Measurements from ENCODE around the gene ORM1.
A peak's percentile ranks its signal among the peaks of the same experiment; 100 is the strongest.

Gene ORM1

GRCh38 chr9:114285166-114285867, 37.6 kb upstream of the ORM1 start:
- no peak for TF ChIP-seq CTCF (IDR thresholded peaks at IDR 0.05; ENCODE audit: low read depth, low read length)
- H3K4me3 ChIP-seq (ENCODE audit: low read depth, low read length): no peak overlapping the region
- H3K27ac ChIP-seq: no peak overlapping the region
- H3K9me3 ChIP-seq (ENCODE audit: severe bottlenecking): no peaks in the 10 kb centered on the region
- H3K27me3 ChIP-seq (ENCODE audit: insufficient read depth, low read depth, severe bottlenecking): no peaks in the 10 kb centered on the region
- peaks cover 38% of the 10 kb centered on the region for H3K36me3 ChIP-seq
- DNase-seq: peak; percentile 9

GRCh38 chr9:114286146-114286679, 36.7 kb upstream of the ORM1 start:
- DNase-seq: peak; percentile 4
- TF ChIP-seq CTCF (IDR thresholded peaks at IDR 0.05; ENCODE audit: low read depth, low read length): no peak
- H3K27ac ChIP-seq: no peak overlapping the region; the same call in 1 of the 2 replicates
- H3K9me3 ChIP-seq (ENCODE audit: severe bottlenecking): no peaks in the 10 kb centered on the region
- peaks cover 41% of the 10 kb centered on the region for H3K36me3 ChIP-seq
- no peak overlapping the region for H3K4me3 ChIP-seq (ENCODE audit: low read depth, low read length)
- no peaks in the 10 kb centered on the region for H3K27me3 ChIP-seq (ENCODE audit: insufficient read depth, low read depth, severe bottlenecking)

DNA sequence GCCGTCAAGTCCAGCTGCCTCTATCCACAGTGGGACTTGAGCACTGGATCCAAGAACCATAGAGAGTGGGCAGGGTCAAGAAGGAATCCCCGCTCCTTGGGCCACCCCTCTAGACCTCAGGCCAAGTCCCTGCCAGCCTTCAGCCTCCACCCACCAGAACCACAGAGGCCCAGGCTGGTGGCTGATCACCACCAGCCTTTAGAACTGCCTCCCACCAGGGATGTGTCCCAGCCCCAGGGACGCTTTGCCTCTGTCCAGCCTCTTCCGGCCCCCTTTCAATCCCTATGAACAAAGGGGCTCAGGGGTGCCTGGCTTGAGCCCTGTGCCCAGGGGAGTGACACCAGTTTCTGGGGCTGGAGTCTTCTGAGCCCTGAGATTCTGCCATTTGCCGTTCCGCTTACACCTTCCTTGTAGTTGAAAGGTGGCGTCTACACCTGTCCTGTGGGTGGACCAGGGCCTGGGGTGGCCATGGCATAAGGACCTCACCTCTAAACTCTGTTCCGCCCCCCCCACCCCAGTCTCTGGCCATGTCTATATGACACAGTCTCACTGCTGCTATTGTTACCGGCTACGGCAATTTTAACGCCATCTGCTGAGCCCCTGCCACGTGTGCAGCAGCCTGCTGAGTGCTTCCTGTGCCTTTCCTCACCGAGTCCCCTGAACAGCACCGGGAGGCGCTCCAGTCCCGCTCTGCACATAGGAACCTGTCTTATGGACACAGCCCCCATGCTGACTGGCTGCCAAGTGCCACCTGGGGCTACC, 35.7 kb upstream of the ORM1 start:
- peak; percentile 80 for DNase-seq
- TF ChIP-seq CTCF (IDR thresholded peaks at IDR 0.05; ENCODE audit: low read depth, low read length): peak; percentile 54; the same call in 1 of the 2 replicates
- H3K4me3 ChIP-seq (ENCODE audit: low read depth, low read length): no peak overlapping the region
- H3K27ac ChIP-seq: peak overlapping the region; percentile 75
- no peaks in the 10 kb centered on the region for H3K27me3 ChIP-seq (ENCODE audit: insufficient read depth, low read depth, severe bottlenecking)
- peaks cover 42% of the 10 kb centered on the region for H3K36me3 ChIP-seq
- H3K9me3 ChIP-seq (ENCODE audit: severe bottlenecking): no peaks in the 10 kb centered on the region

DNA sequence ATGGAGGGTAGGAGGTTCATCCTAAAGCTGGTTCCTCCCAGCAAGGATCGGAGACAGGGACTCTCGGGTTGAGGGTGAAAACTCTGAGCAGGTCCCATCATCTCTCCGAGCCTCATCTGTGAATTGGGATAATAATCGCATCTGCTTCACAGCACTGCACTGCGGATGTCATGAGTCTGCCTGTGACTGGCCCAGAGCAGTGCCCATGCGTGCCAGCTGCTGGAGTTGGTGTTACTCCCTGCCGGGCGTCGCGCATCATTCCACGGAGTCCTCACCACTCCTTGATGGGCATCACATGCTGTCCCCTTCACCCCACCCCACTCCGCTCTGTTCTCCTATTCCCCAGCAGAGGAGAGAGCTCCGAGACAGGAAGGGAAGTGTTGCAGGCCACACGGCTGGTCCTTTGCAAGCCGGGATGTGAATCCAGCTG, 35.1 kb upstream of the ORM1 start:
- H3K36me3 ChIP-seq: peaks cover 43% of the 10 kb centered on the region
- no peak for TF ChIP-seq CTCF (IDR thresholded peaks at IDR 0.05; ENCODE audit: low read depth, low read length)
- H3K4me3 ChIP-seq (ENCODE audit: low read depth, low read length): no peak overlapping the region
- H3K9me3 ChIP-seq (ENCODE audit: severe bottlenecking): no peaks in the 10 kb centered on the region
- no peaks in the 10 kb centered on the region for H3K27me3 ChIP-seq (ENCODE audit: insufficient read depth, low read depth, severe bottlenecking)
- H3K27ac ChIP-seq: peak overlapping the region; percentile 75
- DNase-seq: no peak

DNA sequence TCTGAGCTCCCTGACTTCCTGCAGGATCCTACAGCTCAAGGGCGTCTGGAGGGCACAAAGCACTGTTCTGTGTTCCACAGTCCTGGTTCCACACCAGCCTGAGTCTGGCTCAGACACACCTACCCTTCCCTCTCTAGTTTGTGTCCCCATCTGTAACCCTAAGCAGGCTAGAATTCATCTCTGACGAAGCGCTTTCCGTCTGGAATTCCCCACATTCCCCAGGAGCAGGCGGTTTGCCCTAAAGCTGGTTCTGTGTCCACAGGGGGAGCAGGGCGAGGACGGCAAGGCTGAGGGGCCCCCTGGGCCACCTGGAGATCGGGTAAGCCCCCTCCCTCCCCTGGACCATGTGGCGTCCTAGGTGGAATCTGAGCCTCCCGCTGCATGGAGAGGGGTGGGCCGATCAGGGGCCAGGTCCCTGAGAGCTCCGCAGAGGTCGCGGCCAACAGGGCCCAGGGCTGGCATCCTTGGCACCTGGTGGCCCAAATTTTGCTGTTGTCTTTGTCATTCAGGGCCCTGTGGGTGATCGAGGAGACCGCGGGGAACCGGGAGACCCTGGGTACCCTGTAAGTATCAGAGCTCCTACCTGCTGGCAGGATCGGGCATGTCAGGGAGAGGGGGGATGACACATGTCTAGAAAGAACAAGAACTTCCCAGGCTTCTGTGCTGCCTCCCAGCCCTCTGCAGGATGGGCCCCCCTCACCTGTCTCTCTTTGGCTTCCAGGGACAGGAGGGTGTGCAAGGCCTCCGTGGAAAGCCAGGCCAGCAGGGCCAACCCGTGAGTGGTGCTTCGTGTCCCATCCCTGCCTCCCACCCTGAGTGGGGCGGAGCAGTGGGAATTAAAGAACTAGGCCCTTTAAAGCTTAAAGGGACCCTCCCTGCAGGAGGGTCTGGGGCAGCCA, 34.5 kb upstream of the ORM1 start:
- TF ChIP-seq CTCF (IDR thresholded peaks at IDR 0.05; ENCODE audit: low read depth, low read length): no peak
- H3K27ac ChIP-seq: peak overlapping the region; percentile 75

More for the DNA sequence above, 34.5 kb upstream of the ORM1 start:
- H3K27me3 ChIP-seq (ENCODE audit: insufficient read depth, low read depth, severe bottlenecking): no peaks in the 10 kb centered on the region
- no peak overlapping the region for H3K4me3 ChIP-seq (ENCODE audit: low read depth, low read length)
- peaks cover 45% of the 10 kb centered on the region for H3K36me3 ChIP-seq
- no peaks in the 10 kb centered on the region for H3K9me3 ChIP-seq (ENCODE audit: severe bottlenecking)
- peak; percentile 63 for DNase-seq
